Inferior parietal cortex (tissue), 1 donor: Measurements from ENCODE around the gene HLA-DPA1.

Experiments
- DNase-seq: peaks from one replicate; pipeline ENCODE4 v3.0.0-alpha.2; 2016; ENCODE audit errors: extremely low spot score

HLA-DPA1 gene

DNA sequence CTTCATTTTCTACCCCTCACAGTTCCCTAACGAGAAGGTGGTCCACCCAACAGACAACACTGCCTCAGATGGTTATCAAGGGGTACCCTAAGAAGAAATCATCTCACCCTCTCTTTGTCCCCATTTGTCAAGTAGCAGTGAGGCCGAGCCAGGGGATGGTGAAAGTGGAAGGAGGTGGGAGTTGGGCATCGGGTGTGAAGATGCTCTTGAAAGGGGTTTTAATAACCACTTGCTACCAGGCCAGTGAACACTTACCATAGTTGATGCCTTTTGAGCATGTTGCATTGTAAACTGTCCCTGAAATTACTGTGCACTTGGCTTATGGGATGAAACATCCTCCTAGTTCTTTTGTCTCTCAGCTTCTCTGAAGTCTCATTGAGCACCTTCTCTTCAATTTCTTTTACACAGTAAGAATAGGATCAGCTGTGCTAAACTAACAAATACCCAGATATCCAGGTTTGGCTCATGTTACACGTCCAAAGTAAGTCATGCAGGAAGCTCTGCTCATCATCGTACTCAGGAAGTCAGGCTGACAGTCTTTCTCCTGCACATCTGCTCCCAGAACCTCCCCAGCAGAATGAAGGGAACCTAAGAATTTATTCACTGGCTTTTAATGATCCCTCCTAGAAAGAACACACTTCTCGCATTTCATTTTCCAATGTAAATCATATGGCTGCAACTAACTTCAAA lies 15.6 kb upstream of the HLA-DPA1 start:
- DNase-seq: no peak

DNA sequence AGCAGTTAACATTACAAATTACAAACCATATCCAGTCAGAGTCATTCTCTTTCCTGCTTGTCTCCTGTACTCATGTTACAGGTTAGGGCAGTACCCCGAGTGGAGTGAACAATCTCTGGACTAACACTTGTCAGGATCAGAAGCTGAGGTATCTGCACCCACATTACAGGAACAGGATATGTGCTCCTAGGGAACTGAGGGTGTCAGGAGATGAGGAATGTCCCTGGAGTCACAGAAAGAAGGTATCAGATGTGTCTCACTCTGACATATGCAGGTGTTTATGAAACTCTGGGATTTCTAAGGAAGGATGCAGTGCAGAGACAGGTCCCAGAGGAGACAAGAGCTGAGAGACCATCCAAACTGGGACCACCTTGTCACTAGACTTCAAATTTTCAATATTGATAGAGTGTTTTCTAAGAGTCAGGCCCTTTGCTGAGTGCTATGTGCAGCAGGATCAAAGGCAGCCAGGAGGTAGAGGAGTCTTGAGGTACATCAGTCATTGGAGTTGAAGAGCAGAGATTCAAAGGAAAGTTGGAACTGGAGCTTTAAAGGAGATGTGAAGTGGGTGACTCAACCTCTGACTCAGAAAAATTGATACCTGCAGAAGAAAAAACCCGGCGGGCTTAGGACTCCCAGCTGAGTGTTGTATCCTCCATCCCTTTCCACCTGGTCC lies 14.9 kb upstream of the HLA-DPA1 start:
- no peak for DNase-seq

DNA sequence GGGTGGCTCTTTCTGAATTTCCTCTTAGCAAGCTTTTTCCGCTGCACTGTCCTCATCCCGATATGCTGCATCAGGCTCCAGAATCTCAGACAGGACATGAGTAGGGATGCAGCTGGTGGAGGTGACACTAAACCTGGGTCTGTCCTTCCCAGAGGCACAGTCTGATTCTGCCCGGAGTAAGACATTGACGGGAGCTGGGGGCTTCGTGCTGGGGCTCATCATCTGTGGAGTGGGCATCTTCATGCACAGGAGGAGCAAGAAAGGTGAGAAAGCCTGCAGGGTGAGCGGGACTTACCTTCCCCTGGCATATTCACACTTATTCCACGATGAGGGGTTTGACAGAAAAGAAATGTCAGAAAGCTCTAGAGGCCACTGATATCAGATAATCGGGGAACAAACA lies 12.2 kb upstream of the HLA-DPA1 start:
- no peak for DNase-seq

DNA sequence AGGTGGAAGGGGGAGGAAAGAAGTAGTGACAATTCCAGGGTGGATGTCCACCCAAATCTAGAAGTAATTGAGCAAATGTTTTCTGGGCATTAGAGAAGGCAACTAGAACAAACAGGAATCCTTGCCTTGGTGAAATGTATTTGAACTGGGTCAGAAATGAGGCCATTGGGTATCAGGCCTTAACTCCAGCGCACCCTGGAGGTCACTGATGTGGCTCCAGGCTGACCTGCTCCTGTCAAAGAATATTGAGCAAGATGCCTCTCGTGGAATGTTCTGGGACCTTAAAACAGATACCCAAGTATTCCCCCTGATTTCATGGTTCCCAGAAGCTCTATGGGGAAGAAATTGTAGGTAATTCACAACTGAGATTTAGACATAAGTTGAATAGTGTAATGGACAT lies 9.3 kb upstream of the HLA-DPA1 start:
- peak; percentile 76 for DNase-seq

DNA sequence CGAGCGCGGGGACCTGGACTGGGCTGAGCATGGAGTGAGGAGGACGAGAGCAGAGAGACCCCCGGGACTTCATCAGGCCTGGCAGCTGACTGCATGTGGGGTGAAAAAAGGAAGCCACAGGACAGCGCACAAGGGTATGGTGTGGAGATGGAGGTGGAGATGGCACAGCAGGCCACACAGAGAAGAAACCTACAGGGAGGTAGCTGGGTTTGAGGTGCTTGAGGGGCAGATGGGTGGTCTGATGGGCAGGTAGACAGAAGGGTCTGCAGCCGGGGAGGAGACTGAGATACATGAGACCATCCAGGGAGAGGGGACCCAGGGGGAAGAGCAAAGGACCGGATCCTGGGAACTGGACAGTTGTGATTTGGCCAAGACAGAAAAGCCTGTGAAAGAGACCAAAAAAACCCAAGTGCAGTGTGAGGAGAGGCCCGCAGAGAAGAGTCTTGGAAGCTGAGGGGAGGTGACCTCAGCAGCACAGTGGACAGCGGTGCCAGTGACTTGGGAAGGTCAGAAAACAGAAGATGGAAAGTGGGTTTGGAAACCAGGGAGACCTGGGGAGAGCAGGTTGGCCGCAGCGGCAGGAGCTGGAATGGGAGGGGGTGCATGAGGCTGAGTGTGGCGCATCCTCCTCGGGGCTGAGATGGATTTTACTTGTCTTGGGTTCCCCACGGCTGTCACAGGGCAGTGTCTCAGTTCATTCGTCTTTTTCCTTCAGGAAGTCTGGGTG lies 7.8 kb upstream of the HLA-DPA1 start:
- no peak for DNase-seq

DNA sequence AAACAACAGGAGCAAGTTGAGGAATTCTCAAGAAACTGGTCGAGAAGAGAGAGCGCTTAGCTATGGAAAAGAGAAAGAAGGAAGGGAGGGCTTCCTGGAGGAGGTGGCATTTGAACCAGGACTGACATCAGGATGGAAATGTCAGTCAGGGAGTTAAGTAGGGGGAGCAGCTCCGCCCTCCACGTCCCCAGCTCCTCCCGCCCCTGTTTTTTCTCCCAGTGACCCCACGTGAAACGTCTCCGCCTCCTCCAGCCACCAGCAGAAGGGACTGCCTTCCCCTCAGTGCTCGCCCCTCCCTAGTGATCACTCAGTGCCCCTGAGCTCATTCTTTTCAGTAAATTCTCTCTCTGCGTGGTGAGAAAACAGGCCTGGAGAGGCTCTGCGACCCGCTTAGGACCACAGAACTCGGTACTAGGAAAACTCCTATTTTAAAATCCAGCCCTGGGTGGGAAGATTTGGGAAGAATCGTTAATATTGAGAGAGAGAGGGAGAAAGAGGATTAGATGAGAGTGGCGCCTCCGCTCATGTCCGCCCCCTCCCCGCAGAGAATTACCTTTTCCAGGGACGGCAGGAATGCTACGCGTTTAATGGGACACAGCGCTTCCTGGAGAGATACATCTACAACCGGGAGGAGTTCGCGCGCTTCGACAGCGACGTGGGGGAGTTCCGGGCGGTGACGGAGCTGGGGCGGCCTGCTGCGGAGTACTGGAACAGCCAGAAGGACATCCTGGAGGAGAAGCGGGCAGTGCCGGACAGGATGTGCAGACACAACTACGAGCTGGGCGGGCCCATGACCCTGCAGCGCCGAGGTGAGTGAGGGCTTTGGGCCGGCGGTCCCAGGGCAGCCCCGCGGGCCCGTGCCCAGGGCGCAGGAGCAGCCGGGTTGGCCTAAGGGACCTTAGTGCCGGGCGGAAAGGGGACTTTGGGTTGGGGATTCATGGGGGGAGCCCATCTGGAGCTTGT lies 7.0 kb upstream of the HLA-DPA1 start:
- DNase-seq: no peak

DNA sequence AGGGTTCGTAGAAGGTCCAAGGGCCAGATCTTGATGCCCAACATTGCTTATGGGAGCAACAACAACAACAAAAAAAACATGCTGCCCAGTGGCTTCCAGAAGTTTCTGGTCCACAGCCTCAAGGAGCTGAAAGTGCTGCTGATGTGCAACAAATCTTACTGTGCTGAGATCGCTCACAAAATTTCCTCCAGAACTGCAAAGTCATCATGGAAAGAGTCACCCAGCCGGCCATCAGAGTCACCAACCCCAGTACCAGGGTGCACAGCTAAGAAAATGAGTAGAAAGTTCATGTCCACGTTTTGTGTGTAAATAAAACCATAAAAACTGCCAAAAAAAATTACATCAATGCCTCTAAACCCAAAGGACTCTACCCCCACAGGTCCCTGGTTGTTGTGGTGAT lies 6.1 kb upstream of the HLA-DPA1 start:
- no peak for DNase-seq

DNA sequence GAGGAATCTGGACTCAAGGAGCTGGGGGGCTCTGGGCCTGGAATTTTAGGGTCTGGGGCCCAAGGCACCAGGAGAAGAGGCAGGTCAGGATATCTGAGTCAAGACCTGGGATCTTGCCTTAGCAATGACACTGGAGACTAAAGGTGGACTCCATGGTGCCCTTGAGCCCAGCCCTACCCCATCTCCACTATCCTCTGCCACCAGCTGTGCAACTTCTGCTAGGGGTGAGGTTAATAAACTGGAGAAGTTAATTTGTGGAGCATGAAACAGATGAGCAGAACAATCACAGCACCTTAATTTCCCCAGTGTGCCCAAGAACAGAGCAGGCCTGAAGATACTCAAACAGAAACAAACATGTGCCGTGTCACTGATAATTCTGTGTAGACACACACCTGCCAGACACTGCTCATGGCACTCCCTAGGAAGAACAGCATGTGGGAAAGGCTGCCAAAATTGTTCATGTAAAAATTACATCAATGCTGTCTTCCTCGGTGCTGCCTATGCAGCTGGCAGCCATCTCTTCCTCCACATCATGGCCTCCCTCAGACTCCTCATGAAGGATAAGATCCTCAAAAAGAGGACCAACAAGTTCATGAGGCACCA lies 5.6 kb upstream of the HLA-DPA1 start:
- DNase-seq: no peak

DNA sequence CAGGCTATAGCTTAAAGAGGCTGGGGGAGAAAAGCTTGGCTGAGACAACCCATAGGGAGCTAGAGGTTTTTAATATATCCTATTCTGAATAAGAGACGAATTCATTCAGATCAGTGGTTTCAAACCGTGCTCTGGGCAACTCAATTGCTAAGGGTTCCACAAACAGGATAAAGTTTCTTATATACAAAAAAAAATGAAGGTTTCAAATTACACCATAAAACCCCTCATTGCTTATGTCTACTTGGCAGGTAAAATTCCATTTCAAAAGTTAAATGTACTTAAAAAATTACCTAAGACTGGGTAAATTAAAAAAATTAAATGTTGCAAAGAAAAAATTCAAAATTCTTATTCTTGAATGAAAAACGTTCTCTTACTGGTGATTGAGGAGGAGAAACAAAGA lies 5.0 kb upstream of the HLA-DPA1 start:
- DNase-seq: no peak

DNA sequence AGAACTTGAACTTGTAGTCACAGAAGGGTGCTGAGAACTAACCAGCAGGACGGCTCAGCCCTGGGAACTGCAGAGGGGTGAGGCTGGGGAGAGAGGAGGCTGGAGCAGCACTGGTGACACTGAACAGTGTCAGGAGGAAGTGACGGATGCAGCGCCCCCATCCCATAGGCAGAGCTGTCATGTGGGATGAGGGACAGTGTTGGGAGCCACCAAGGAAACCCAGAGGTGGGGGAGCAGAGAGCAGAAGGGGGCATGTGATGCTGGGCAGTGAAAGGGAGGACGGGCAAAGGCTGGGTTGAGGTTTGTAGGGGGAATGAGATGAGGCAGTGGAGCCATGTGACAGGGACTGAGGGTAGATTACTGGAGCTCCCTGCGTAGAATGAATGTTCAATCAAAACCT lies 4.5 kb upstream of the HLA-DPA1 start:
- no peak for DNase-seq

DNA sequence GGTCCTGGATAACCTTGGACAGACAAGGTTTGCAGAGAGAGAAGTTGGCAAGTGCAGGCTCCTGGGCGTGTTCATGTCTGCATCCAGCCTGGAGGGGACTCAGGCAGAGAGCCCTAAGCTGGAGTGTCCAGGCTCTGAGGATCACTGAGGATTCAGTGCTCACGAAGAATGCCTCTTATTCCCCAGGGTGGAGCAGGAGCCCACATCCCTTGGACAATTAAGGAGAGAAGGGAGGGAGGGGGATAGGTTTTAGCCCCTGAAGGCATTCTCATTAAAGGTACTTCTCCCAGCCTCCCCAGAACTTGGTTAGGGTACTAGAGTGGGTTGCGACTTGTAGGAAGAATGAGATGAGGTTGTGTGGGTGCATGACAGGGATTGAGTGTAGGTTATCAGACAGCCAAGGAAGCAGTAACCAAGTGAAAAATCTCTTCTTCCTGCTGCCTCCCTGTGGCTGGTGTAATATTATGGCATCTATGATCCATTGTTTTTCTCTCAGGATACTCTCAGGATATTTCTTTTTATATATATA lies 3.0 kb upstream of the HLA-DPA1 start:
- DNase-seq: no peak

DNA sequence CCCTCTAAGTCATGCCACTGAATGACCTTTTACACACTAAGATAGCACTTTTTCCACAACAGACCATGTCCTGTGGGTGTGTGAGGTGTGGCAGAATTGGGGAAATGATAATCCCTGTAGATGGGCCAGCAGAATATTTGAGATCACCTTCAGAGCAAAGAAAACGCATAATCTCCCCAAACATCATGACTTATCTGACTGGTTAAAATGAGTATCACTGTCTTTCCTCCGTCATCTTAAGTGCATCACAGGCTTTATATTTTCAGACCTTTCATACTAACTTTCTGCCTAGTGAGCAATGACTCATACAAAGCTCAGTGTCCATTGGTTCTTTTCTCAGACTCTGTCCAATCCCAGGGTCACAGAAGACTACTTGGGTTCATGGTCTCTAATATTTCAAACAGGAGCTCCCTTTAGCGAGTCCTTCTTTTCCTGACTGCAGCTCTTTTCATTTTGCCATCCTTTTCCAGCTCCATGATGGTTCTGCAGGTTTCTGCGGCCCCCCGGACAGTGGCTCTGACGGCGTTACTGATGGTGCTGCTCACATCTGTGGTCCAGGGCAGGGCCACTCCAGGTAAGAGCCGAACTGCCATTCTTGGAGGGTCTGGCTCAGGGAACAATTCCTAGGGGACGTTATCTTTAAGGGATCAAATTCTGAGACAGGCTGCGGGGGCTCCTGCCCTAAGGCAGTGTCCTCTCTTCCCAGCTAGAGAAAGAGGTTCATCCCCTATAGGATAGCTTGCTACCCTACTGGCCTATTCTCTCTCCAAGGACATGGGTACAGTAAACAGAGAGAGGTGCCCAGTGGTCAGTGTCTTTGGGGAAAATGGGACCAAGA lies 2.3 kb upstream of the HLA-DPA1 start, which contains the start of gene HLA-DPB1:
TSS of gene HLA-DPB1 (plus strand) at position 423 of the 838 bp plus-strand sequence. CDS start at position 475, 52 bp downstream.
- peak; percentile 66 for DNase-seq

DNA sequence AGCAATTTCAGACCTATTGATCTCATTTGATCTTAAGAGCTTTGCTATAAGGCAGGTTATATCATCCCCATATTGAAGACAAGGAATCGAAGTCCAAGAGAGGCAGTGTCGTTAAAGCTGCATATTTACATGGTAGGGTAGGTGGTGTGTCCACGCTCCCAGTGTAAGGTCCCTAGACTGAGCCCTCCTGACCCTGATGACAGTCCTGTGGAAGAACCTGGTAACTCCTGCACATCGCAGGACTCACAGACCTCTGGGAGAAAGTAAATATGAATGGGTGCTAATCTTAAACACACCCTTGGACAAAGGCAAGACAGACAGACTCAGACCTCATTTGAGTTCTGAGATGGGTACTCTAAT lies 1.7 kb upstream of the HLA-DPA1 start:
- no peak for DNase-seq

DNA sequence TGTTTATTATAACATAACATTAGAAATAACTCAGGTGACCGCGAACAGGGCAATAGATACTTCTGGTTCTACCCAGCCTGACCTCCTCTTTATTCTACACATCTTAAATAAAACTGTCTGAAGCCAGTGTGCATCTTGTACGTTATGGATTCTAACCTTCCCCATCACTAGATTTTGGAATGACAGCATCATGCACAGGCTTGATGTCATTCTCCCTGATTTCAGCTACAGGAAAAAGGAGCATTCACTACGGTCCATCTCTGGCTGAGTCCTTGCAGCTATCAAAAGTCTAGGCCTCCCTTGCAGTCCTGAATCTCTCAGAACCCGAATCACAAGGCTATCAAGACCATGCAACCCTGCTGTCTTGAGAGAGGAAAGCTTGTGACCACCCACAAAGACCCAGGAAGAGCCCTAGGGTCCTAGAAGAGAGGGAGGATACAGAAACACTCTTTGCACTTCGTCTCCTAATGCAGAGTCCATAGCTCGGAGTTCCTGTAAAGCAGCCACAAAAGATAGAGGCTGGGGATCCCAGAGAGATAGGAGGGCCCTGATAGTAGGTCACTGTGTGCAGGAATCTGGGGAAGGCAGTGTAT lies 845 bp downstream of the HLA-DPA1 start:
- DNase-seq: no peak

DNA sequence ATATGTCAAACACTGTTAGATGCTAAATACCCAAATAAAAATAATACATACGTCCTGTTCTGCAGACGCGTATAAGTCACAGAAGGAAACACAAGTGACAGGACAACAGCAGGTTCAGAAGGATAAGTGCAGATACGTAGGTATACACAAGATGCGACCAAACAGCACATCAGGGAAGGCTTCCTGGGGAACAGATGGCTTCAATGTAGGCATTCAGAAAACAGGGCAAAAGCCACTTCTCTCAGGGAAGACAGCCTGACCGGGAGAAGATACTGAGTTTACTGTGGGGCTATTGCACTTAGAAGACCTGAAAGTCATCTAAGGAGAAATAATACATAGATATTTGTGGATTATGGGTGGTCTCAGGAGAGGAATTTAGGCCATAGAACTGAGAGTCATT lies 1.9 kb downstream of the HLA-DPA1 start:
- DNase-seq: no peak

DNA sequence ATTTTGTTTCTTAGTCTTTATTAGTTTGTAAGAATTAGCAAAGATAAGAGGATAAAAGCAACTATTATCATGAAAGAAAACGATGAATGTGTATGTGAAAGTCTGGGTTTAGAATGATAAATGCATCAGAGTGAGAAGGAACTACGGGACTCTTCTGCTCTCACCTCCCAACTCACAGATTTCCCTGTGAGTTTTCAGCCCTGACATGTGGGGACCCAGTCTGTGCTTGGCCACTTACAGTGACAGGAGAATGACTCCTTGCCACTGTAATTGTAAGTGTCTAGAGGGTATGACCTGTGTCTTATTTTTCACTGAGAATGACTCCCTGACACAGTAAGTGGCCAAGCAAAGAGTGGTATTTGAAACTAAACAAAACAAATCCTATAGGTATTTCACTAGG lies 2.5 kb downstream of the HLA-DPA1 start:
- no peak for DNase-seq

DNA sequence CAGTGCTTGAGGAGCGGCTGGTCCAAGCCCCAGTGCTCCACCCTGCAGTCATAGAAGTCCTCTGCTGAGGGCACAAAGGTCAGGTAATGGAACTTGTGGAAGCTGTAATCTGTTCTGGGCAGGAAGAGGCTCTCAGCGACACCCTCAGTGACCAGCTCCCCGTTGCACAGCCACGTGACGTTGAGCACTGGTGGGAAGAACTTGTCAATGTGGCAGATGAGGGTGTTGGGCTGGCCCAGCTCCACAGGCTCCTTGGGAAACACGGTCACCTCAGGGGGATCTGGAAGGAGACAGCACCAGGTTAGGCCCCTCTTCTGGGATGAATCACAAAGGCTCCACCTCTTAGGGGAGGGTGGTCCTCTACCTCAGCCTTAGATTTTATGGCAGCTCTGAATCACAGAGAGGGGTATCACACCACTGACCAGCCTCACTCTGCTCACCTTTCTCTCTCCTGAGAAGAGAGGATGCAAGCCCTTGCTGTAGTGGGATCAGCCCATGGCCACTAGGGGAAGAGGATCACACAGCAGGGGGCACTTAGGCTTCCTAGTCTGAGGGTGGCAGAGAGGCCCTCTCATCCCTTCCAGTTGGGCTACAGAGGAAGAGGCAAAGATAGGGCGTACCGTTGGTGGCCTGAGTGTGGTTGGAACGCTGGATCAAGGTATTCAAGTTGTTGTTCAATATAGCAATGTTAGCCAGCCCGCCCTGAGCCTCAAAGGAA lies 4.3 kb downstream of the HLA-DPA1 start:
- DNase-seq: no peak

DNA sequence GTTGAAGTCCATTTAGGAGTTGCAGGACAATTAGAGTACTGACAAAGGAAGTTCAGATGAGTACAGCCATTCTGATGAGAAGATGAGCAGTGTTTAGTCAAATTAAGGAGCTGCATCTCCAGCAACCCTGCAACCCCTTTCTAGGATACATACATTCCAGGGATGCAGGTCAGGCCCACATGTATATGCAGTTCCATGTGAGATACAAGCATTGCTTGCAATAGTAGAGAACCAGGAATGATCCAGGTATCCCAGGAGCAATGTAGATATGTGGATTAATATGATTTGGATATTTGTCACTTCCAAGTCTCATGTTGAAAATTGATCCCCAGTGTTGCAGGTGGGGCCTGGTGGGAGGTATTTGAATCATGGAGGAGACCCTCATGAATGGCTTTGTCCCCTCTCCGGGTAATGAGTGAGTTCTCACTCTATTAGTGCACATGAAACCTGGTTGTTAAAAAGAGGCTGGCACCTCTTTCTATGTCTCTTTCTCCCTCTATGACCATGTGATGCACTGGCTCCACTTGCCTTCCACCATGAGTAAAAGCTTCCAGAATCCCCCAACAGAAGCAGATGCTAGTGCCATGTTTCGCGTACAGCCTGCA lies 6.4 kb downstream of the HLA-DPA1 start:
- DNase-seq: no peak

DNA sequence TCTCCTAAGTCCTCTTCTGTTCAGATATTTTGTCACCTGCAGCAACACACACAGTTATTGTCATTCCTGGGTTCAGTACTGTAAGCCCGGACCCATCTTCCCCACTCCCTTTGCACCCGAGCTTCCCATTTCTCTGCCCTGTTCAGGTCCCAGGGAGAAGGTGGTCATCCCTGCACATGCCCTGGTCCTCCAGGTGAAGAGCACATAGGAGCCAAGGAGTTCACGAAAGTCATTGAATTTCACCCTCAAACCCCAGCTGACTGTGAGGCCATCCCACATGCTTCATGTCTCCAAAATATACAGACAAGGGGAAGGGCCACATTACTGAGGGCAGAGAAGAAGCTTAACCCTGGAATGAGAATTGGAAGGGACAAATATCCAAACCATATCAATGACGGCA lies 8.1 kb downstream of the HLA-DPA1 start:
- DNase-seq: no peak
